HT-29 (cell line): ENCODE measurements around the gene SERPINB7. TPM values are rescaled to one million over a fixed set of nuclear protein-coding genes. Genes with fewer than 3 reads are reported as not detected.

ENCODE experiments used
- DNase-seq: peaks from one replicate; pipeline ENCODE4 v3.0.0-alpha.2; 2015; ENCODE audit warnings: low spot score
- total RNA-seq: library from RNA; depleted of rRNA; stranded (reverse); fragments of >200 nt; shearing (Covaris generic); gene quantifications from 2 replicates; pipeline ENCODE4 v1.2.3, GENCODE V29; 2014; rRNA removed

The SERPINB7 gene
- total RNA-seq, 1 experiment from 2014 or later: not detected

- peak; percentile 47 for DNase-seq
Measured at GRCh38 chr18:63844254-63844653, 69.0 kb downstream of the SERPINB7 start.

GRCh38 chr18:63848159-63848558 lies 72.9 kb downstream of the SERPINB7 start:
- peak; percentile 68 for DNase-seq

- peak; percentile 56 for DNase-seq
Measured at GRCh38 chr18:63850020-63850419, 74.8 kb downstream of the SERPINB7 start.

DNA sequence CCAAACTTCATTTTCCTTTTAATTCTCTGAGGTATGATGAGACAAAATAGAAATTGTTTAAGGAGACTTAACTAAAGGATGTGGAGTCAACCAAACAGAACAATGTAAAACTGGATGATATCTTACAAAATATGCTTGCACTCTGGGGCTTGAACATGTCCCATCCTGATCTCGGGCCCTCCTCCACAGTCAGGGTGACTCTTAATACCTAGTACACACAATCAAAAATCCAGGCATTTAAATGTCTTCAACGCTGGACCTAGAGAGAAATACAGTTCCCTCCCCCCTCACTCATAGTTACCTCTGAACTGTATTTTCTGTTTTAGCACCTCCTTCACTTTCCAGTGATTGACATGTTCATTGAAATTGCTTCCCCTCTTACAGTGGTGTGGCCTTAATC lies 75.4 kb downstream of the SERPINB7 start:
- no peak for DNase-seq

Other genes starting within 250 kb of the SERPINB7 start
- not detected in 2 replicates for gene SERPINB12, start 233.0 kb upstream of the SERPINB7 start, total RNA-seq
- not detected in 2 replicates for gene SERPINB13, start 188.1 kb upstream of the SERPINB7 start, total RNA-seq
- not detected in 2 replicates for gene SERPINB4, start 131.2 kb upstream of the SERPINB7 start, total RNA-seq
- not detected in 2 replicates for gene SERPINB3, start 113.5 kb upstream of the SERPINB7 start, total RNA-seq
- not detected in 2 replicates for gene SERPINB11, start 72.5 kb upstream of the SERPINB7 start, total RNA-seq
- gene SERPINB2, start 112.3 kb downstream of the SERPINB7 start, total RNA-seq: not detected in 2 replicates
- gene SERPINB10, start 132.5 kb downstream of the SERPINB7 start, total RNA-seq: not detected in 2 replicates
- not detected in 2 replicates for gene HMSD, start 173.9 kb downstream of the SERPINB7 start, total RNA-seq
- gene SERPINB8, start 194.7 kb downstream of the SERPINB7 start, total RNA-seq: 3.4 and 4.8 TPM in 2 replicates